NK-92 (cell line): Measurements from ENCODE around the gene SFXN3.

Source experiments
- DNase-seq: peaks from one replicate; lab custom pipeline; 2025; ENCODE audit not compliant: unreplicated experiment; lab: John Stamatoyannopoulos, UW

Gene SFXN3

DNA sequence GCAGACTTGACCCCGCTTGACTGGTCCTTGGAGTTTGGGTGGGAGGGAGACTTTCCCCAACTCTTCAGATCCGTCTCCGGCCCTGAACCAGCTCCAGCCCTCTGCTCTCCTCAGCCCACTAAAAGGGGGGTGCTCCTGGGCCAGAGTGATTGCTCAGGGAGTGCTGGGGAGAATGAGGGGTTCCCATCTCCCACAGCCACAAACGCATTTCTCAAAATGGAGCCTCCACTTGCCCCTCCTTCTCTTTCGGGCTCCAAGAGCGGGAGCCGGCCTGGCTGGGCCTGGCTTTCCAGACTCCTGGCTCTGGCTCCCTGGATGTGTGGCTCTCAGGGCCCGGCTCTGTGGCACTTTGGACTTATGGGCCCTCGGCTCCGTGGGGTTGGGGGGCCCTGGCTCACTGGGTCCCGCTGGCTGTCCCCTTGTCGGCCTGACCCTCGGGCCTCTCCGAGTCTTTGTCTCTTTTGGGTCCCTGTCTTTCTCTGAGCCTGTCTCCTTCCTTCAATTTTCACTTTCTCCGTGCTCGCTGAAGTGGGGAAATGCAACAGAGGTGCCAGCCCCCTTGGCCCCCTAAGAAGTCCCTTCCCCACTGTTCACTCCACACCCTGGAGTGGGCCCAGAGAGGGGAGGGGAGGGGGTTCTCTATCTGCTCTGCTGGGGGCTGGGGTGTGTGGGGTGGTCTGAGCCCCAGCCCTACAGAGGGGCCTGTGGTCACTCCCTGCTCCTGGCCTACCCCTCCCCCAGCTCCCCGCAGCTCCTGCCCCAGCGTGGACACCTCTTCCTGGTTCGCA is 30.7 kb upstream of the SFXN3 start:
- DNase-seq = no peak

DNA sequence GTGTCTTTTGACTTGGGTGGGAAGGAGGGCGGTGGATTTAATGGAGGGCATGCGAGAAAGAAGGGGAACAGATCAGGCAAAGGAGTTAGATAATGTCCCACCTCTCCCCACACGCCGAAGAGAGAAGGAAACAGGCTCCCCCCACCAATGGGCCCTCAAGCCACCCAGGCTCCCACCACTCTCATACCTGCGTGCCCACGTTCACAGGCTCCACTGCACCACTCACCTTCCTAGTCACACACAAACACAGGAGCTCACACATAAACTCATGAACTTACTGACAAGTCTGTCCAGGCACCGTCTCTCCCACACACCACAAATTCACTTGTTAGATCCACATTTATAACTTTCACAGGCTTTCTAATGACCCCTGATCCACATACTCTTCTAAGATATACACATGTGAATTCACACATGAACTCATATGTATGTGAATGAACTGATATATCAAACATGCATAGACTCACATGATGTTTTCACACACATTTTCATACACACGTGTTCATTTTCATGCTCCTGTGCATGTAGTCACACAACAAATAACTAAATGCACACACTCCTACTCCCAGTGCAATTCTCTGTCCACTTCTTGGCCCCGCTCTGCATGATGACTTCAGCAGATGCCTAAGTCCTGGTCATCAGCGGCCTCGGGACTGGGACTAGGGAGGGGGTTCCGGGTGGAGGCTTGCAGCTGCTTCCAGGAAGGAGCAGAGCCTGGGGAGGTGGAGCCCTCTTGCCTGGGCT is 29.9 kb upstream of the SFXN3 start:
- no peak for DNase-seq

DNA sequence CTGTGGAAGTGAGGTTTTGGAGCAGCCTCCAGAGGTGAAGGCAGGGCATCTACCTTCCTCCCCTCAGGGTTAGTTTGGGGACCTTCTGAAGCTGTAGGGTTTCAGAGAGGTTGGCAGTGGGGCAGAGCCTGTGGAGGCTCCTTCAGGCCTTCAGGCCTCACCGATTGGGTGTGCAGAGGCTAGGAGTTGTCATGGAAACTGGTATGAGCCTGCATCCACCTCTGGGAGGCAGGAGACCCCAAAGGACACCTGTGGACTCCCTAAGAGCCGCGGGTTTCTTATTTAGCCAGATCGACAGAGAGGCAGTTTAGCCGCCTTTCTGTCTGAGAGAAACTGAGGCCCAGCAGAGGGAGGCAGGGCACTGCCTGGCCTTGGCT is 29.4 kb upstream of the SFXN3 start:
- no peak for DNase-seq

DNA sequence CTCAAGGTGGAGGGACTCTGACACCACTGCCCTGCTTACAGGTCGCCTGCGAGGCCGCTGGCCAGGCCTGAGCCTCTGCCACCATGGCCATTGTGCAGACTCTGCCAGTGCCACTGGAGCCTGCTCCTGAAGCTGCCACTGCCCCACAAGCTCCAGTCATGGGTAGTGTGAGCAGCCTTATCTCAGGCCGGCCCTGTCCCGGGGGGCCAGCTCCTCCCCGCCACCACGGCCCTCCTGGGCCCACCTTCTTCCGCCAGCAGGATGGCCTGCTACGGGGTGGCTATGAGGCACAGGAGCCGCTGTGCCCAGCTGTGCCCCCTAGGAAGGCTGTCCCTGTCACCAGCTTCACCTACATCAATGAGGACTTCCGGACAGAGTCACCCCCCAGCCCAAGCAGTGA is 28.6 kb upstream of the SFXN3 start:
- no peak for DNase-seq

DNA sequence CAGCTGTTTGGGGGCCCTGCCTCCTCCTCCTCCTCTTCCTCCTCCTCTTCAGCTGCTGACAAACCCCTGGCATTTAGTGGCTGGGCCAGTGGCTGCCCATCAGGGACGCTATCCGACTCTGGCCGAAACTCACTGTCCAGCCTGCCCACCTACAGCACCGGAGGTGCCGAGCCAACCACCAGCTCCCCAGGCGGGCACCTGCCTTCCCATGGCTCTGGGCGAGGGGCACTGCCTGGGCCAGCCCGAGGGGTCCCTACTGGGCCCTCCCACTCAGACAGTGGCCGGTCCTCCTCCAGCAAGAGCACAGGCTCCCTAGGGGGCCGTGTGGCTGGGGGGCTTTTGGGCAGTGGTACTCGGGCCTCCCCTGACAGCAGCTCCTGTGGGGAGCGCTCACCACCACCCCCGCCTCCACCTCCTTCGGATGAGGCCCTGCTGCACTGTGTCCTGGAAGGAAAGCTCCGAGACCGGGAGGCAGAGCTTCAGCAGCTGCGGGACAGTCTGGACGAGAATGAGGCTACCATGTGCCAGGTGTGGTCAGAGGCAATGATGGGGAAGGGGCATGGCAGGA is 27.3 kb upstream of the SFXN3 start:
- DNase-seq = no peak

DNA sequence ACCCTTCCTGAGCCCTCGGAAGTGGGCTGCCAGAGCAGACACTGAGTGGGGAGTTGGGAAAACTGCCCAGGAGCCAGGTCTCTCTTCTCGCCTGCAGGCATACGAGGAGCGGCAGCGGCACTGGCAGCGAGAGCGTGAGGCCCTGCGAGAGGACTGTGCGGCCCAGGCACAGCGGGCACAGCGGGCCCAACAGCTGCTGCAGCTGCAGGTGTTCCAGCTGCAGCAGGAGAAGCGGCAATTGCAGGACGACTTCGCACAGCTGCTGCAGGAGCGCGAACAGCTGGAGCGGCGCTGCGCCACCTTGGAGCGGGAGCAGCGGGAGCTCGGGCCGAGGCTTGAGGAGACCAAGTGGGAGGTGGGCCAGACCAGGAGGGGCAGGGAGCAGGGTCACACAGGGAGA is 25.7 kb upstream of the SFXN3 start:
- no peak for DNase-seq

DNA sequence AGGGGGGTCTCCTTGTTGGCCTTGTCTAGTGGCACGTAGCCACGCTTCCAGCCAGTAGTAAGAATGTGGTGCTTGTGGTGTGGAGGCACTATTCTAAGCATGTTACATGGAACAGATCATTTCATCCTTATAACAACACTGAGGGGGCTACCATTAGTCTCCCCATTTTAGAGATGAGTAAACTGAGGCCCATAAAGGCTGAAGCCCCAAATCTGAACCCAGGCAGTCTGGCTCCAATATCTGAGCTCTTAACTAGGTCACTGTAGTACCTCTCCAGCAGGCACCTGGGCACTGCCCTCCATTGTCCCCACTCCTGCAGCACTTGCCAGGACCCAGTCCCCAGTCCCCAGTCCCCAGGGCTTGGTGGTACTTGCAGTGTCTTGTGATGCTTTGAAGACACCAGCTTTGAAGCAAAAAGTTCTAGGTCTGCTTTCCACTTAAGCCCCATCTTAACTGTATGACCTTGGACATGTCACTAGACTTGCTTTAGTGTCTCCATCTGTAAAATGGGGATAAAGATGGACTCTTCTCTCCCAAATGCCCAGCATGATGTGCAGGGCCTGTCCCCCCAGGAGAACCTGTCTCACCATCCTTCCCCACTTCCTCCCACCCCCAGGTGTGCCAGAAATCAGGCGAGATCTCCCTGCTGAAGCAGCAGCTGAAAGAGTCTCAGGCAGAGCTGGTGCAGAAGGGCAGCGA is 25.0 kb upstream of the SFXN3 start:
- DNase-seq = no peak

DNA sequence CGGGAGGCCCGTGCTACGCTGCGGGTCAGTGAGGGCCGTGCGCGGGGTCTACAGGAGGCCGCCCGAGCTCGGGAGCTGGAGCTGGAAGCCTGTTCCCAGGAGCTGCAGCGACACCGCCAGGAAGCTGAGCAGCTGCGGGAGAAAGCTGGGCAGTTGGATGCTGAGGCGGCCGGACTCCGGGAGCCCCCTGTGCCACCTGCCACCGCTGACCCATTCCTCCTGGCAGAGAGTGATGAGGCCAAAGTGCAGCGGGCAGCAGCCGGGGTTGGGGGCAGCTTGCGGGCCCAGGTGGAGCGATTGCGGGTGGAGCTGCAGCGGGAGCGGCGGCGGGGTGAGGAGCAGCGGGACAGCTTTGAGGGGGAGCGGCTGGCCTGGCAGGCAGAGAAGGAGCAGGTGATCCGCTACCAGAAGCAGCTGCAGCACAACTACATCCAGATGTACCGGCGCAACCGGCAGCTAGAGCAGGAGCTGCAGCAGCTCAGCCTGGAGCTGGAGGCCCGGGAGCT is 24.4 kb upstream of the SFXN3 start:
- DNase-seq = no peak

DNA sequence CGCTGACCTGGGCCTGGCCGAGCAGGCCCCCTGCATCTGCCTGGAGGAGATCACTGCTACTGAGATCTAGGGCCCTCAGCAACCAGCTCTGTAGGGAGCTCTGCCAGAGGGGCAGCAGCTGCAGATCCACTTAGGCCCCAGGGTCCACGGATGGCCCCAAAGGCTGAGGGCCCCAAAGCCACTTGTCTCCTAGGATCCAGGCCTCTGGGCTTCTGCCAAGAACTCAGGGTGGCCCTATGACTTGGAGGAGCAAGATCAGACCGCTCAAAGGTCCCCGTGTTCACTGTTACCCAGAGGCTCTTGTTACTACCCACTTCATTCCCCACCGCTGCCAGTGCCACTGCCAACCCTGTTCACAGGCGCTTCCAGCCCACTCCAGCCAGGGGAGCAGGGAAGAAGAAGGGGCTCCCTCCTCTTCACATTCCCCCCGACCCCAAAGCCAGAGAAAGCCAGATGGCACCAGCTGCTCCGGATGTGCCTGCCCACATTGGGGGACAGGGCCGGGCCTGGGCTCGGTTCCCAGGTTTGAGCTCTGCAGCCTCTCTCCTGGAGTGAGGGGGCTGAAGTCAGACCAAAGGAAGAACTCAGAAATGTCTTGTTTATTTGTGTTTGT is 23.8 kb upstream of the SFXN3 start:
- DNase-seq = no peak

DNA sequence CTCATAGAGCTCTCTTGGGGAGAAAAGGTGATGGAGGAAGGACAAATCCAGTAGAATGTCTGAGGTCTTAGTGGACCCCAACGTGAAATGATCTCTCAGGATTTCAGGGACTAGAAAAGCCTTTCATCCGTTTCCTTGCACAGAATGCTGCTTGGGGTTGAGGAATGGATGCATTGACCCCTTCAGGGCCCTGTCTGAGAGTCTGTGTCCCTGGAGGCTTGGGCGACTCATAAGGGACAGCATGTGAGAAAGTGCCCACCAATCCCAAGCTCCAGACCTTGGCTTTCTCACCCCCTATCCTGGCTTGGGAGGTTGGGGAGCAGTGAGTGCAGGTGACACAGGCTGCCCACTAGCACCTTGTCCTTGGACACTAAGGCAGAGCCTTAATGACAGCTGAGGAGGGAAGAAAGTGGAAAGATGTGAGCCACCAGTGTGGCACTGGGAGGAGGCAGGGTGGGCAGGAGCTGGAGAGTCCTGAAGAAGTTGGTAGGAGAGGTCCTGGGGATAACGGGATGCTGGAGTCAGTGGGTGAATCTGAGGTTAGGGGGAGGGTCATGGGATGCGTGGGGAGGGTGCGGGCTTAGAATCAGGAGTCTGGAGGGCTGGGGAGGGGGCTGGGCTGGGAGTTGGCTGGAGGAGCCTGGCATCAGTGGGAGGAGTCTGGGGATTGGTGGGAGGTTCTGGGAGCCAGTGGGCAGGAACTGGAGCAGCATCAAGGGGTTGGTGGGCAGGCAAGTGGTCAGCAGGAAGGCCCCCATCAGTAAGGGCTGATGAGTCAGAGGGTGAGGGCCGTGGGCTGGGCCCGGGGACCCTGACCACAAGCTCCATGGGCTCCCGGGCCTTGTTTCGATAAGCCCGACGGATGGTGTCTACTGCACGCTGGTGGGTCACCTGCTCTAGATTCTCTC is 22.9 kb upstream of the SFXN3 start:
- DNase-seq = no peak

DNA sequence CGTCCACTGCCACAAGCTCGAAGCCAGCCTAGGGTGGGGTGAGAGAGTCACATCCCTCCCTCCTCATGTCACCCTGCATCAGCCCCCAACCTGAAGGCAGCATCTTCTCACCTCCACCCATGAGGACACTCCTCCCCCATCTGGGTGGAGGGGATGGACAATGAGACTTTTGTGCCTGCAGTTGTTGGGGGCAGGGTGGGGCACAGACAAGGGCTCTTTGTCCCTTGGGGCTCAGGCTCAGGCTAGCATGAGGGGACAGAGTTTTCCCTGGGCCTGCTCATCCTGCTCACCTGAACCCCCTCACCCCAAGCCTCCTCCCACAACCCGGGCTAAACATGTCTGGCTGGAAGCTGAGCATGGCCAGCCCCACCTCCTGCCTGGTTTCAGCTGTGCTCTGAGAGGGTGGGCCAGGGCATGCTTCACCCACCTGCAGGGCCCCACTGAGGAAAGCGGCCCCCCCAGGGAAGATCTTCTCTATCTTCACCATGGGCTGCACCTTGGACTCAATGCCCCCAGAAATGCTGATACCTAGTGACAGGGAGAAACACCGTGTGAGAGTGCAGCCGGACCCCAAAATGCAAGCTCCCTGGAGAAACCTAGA is 22.1 kb upstream of the SFXN3 start:
- no peak for DNase-seq

DNA sequence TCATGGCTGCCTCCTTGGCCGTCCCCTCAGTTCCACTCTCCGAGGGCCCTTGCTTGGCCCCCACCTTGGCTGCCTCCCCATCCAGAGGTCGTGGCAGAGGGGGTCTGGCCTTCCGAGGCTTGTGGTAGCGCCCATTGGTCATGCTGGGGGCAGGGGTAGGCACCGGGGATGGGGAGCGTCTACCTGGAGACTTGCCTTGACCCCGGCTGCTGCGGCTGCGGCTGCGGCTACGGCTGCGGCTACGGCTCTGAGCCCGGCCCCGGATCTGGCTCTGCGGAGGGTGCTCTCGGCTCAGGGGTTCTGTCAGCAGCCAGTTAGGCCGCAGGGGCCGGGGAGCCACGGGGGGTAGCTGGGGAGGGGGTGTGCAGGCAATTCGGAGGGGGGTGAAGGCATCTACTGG is 20.7 kb upstream of the SFXN3 start:
- no peak for DNase-seq

DNA sequence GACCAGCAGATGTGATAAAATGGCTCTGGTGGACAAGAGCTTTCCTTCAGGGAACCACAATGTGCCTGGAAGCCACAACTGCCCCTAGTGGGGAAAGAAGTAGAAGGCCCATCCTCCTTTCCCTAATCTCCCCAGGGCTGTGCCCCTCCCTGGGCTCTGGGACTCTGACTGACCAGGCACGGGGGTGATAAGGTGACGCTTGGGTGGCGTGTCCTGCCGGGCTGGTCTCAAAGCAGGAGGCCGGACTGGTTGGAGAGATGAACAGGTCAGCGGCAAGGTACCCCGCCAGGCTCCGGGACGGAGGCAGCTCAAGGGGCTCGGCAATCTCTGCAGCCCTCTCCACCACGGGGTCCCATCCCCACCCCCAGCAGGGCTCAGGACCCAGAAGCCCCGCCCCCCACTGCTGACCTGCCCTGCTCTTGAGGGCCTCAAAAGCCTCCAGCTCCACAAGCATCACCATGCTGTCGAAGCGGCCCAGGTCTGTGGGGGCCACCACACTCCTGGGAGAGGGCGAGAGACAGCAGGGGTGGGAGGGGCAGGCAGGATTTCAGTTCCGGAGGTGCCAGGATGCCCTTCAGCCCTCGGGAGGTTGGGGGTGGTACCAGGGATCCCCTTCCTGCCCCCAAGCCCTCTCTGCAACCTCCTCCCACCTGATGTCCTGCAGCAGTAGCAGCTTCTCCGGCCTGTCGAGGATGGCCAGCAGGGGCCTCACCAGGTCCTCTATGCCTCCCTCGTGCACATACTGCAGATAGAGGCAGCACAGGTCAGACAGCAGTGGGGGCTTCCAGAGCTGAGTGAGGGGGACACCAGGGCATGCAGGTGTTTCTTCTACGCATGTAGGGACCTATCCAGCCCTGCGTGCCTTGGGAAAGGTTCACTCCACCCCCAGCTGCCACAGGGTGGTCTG is 19.3 kb upstream of the SFXN3 start:
- DNase-seq = no peak

DNA sequence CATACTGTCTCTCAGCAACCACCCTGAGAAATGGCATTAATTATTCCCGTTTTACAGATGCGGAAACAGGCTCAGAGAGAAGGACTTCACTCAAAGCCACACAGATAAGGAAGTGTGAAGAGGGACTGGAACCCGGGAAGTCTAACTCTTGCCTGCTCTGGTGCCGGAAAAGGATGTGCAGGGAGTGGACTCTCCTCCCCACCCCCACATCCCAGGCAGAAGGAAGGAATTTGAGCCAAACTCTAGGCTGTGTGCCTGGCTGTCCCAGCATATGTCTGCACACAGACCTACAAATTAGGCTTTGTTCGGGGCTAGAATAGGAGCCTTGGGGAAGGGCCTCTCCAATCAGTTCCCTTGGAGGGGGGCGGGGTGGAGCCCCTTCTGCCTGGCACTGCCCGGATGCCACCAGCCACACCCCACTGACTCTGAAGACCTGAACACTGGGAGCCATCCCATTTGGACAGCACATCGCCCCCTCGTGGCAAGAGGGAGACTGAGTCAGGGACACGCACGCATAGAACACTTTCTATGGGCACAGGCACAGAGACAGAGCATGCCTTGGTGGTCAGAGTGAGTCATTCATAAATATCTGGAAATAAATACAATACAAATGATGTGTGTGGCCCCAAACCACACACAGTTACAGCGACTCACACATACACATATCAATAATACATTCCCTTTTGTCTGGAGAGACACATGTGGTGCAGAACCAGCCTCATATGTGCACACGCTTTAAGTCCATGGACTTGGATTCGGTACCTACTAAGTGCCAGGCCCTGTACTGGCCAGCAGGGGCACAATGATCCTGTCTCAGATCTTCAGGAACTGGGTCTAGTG is 18.3 kb upstream of the SFXN3 start:
- peak; percentile 4 for DNase-seq

DNA sequence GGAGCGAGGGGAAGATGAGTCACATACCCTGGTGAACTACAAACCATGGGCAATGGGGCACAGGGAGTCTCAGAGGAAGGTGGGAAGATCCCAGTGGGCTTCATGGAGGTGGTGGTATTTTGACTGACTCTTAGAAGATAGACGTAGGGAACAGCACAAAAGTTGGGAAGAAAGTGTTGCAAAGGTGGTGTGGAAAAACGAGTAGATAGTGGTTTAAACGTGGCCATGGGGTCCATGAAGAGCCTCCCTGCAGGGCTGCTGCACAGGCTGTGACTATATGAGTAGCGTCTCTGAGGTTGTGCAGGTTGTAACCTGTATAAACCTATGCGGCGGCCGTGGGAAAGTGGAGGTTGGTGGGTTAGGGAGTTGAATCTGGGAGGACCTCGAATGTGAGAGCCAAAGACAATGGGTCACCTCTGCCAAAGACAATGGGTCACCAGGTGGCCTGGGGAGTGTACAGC is 17.6 kb upstream of the SFXN3 start:
- DNase-seq = no peak

DNA sequence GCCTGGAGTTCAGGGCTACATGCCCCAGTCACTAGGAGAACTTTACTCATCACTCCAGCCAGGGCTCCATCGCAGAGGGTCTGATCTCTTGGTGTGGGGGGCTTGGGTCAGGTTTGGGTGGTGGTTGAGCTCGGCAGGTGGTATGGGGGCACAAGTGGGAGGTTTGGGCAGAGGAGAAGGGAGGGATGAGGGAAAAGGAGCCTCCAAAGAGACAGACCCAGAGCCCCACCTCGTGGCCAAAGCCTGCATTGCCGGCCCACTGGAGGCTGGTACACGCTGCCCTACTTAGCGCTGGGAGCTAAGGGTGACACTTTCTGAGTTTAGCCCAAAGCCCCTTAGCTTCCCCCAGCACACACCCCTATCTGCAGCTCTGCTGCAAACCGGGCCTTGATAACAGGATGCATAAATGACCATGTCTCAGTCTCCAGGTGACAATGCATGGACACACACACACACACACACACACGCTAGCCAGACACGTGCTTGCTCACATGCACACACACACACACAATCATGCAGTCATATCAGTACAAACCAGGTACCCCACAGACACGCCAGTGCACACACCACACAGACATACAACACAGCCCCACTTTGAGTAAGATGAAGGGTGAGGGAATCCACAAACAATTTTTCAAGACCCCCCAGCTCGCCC is 16.7 kb upstream of the SFXN3 start:
- DNase-seq = no peak

DNA sequence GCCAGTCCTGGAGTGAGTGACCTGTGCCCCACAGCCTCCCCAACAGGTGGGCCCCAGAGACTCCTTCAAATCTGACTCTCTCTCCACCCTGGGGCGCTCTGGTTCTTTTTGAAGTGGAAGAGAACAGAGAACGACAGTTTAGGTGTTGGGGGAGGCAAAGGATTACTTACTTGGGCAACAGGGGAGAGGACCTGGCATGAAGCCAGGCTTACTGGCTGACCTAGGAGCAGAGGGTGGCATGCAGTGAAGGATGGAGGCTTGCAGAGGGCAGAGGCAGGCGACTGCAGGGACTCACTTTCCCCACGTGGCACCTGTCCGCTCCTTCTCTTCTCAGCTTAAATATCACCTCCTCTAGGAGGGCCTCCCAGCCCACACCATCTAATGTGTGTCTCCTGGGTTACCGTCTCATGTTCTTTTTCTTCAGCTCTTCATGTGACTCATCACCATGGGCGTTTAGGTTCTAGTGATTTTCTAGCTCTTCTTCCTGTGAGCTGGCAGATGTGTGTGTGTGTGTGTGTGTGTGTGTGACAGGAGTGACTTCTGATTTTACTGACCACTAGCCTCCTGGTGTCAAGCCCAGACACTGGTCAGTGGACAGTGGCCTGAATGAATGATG is 16.0 kb upstream of the SFXN3 start:
- no peak for DNase-seq
